ENCODE results near the gene TRIM13. TPM values are rescaled to one million over a fixed set of nuclear protein-coding genes. Genes with fewer than 3 reads are reported as not detected.

Gene TRIM13
- total and polyA plus RNA-seq, 2 of the 13 experiments (the other 11 are each of a cell fraction or from before 2014, with no cell fraction given), result 22.0 to 24.4 TPM

- TF ChIP-seq SRSF4 (IDR thresholded peaks at IDR 0.05; ENCODE audit: low read depth, low read length, poor library complexity, severe bottlenecking) (no peak), FOXK1 (CRISPR knock-in tag; IDR thresholded peaks at IDR 0.05; ENCODE audit: borderline replicate concordance, low read depth) (peak; percentile 50; the same call in 1 of the 2 replicates), CCDC6 (CRISPR knock-in tag; IDR thresholded peaks at IDR 0.05) (peak; percentile 72), ZKSCAN8 (CRISPR knock-in tag; IDR thresholded peaks at IDR 0.05; ENCODE audit: borderline replicate concordance) (peak; percentile 37; the same call in 1 of the 2 replicates), SATB2 (CRISPR knock-in tag; IDR thresholded peaks at IDR 0.05) (peak; percentile 7; the same call in 1 of the 2 replicates), ZNF251 (CRISPR knock-in tag; IDR thresholded peaks at IDR 0.05) (no peak), ZNF225 (CRISPR knock-in tag; IDR thresholded peaks at IDR 0.05) (0 out of 2 replicates have a peak, but pooled peaks have one; percentile 66), HMG20B (CRISPR knock-in tag; conservative IDR thresholded peaks at IDR 0.05) (0 out of 2 replicates have a peak, but pooled peaks have one; percentile 25), CREB1 (IDR thresholded peaks at IDR 0.05) (no peak), CREB1 (CRISPR knock-in tag; IDR thresholded peaks at IDR 0.05) (no peak), UBTF (CRISPR knock-in tag; IDR thresholded peaks at IDR 0.05) (peak; percentile 88), ZNF30 (CRISPR knock-in tag; IDR thresholded peaks at IDR 0.05) (0 out of 2 replicates have a peak, but pooled peaks have one; percentile 6), KDM3A (CRISPR knock-in tag; IDR thresholded peaks at IDR 0.05; ENCODE audit: low read depth) (0 out of 2 replicates have a peak, but pooled peaks have one; percentile 80), NFKB2 (CRISPR knock-in tag; IDR thresholded peaks at IDR 0.05; ENCODE audit: borderline replicate concordance) (peak; percentile 62; the same call in 1 of the 2 replicates), ZNF747 (CRISPR knock-in tag; IDR thresholded peaks at IDR 0.05; ENCODE audit: borderline replicate concordance) (peak; percentile 39; the same call in 1 of the 2 replicates), CTCF (CRISPR knock-in tag; IDR thresholded peaks at IDR 0.05) (peak; percentile 85), DMAP1 (CRISPR knock-in tag; IDR thresholded peaks at IDR 0.05) (peak; percentile 79; the same call in 1 of the 2 replicates), POLR2G (IDR thresholded peaks at IDR 0.05; ENCODE audit: low read depth, low read length) (peak; percentile 83), NONO (IDR thresholded peaks at IDR 0.05) (no peak), NONO (CRISPR knock-in tag; conservative IDR thresholded peaks at IDR 0.05) (no peak), ETV6 (CRISPR knock-in tag; conservative IDR thresholded peaks at IDR 0.05) (0 out of 2 replicates have a peak, but pooled peaks have one; percentile 28), GLMP (CRISPR knock-in tag; IDR thresholded peaks at IDR 0.05; ENCODE audit: borderline replicate concordance) (no peak), ZNF563 (CRISPR knock-in tag; IDR thresholded peaks at IDR 0.05) (no peak), CCAR2 (optimal IDR thresholded peaks at IDR 0.05; ENCODE audit: low read depth, low read length) (no peak), TSC22D2 (CRISPR knock-in tag; IDR thresholded peaks at IDR 0.05; ENCODE audit: borderline replicate concordance) (no peak; the same call in 1 of the 2 replicates)
Observed at GRCh38 chr13:49996951-49997895, at the start of gene TRIM13 (continued).
